Smooth muscle cell (in vitro differentiated cells): ENCODE results near the gene NNAT. TPM values are rescaled to one million over a fixed set of nuclear protein-coding genes. Genes with fewer than 3 reads are reported as not detected.
"Not testable (repeated sequence)": the region's sequence is repeated elsewhere in the genome, so short reads cannot be mapped to it uniquely, and the experiment has no call there.

Source experiments
- DNase-seq: peaks from one replicate; lab custom pipeline; 2025; ENCODE audit not compliant: unreplicated experiment; lab: John Stamatoyannopoulos, UW
- H2AFZ ChIP-seq: fragments of 200-600 bp; sonication (generic); 2 replicates; pipeline ENCODE4 v1.6.0; 2016; ENCODE audit warnings: antibody characterized with exemption, low read depth, mild to moderate bottlenecking
- H3F3A ChIP-seq: fragments of 200-600 bp; sonication (generic); 2 replicates; pipeline ENCODE4 v1.6.0; 2017; ENCODE audit warnings: antibody characterized with exemption, low read depth
- H3K27ac ChIP-seq: fragments of 200-600 bp; sonication (generic); 2 replicates; pipeline ENCODE4 v1.5.1; 2016; ENCODE audit warnings: low read depth, mild to moderate bottlenecking
- H3K27me3 ChIP-seq: fragments of 200-600 bp; sonication (generic); 2 replicates; pipeline ENCODE4 v1.6.1; 2016; ENCODE audit warnings: low read depth, mild to moderate bottlenecking
- H3K36me3 ChIP-seq: fragments of 200-600 bp; sonication (generic); 2 replicates; pipeline ENCODE4 v1.5.1; 2016; ENCODE audit warnings: low read depth
- H3K4me1 ChIP-seq: fragments of 200-600 bp; sonication (generic); 2 replicates; pipeline ENCODE4 v1.5.1; 2016; ENCODE audit warnings: low read depth
- H3K4me2 ChIP-seq: fragments of 200-600 bp; sonication (generic); 2 replicates; pipeline ENCODE4 v1.6.0; 2016; ENCODE audit warnings: mild to moderate bottlenecking
- H3K4me3 ChIP-seq: fragments of 200-600 bp; sonication (generic); 2 replicates; pipeline ENCODE4 v1.5.1; 2016; ENCODE audit warnings: mild to moderate bottlenecking
- H3K79me2 ChIP-seq: fragments of 200-600 bp; sonication (generic); 2 replicates; pipeline ENCODE4 v1.6.0; 2016; ENCODE audit warnings: low read depth, mild to moderate bottlenecking
- H3K9ac ChIP-seq: fragments of 200-600 bp; sonication (generic); 2 replicates; pipeline ENCODE4 v1.6.0; 2016; ENCODE audit warnings: low read depth
- H3K9me3 ChIP-seq: fragments of 200-600 bp; sonication (generic); replicated peaks from 2 replicates; pipeline ENCODE4 v1.5.1; 2016; ENCODE audit warnings: low read depth
- H4K20me1 ChIP-seq: fragments of 200-600 bp; sonication (generic); 2 replicates; pipeline ENCODE4 v1.6.0; 2016; ENCODE audit warnings: low read depth
- CTCF ChIP-seq: fragments of 200-600 bp; sonication (generic); IDR thresholded peaks from 2 replicates; pipeline ENCODE4 v1.5.1; 2017; ENCODE audit warnings: borderline replicate concordance, mild to moderate bottlenecking, antibody characterized with exemption; ENCODE audit not compliant: insufficient read depth, poor library complexity, severe bottlenecking
- WGBS: methylation state at CpG from one replicate; pipeline ENCODE4 v1.1.7; 2016; ENCODE audit warnings: low lambda C conversion rate; 5-methylcytosine and 5-hydroxymethylcytosine counted together
- polyA plus RNA-seq: library from polyadenylated mRNA; unstranded; fragments of >200 nt; fragmentation: Nextera tagmentation; extraction: Ambion mirVana; gene quantifications from 2 replicates; pipeline ENCODE4 v1.2.1, GENCODE V29; 2016
- total RNA-seq: library from RNA; depleted of rRNA; stranded (reverse); fragments of >200 nt; gene quantifications from 2 replicates; pipeline ENCODE4 v1.2.3, GENCODE V29; 2014

The NNAT gene
- total and polyA plus RNA-seq, 2 experiments from 2014 or later: 0.35 TPM; not detected in 1

- TF ChIP-seq CTCF: no peak
Observed at GRCh38 chr20:37545516-37545915, 24.5 kb downstream of the NNAT start.

GRCh38 chr20:37547912-37548311 lies 26.9 kb downstream of the NNAT start:
- H3K4me3 ChIP-seq: no peak overlapping the region
- no peaks in the 10 kb centered on the region for H4K20me1 ChIP-seq
- H2AFZ ChIP-seq: no peak overlapping the region
- TF ChIP-seq CTCF: no peak
- no peaks in the 10 kb centered on the region for H3K4me1 ChIP-seq
- DNase-seq: no peak
- no peaks in the 10 kb centered on the region for H3F3A ChIP-seq
- H3K36me3 ChIP-seq: no peaks in the 10 kb centered on the region
- no peaks in the 10 kb centered on the region for H3K79me2 ChIP-seq
- H3K9me3 ChIP-seq: no peaks in the 10 kb centered on the region
- no peaks in the 10 kb centered on the region for H3K27me3 ChIP-seq
- H3K27ac ChIP-seq: no peak overlapping the region
- no peak overlapping the region for H3K4me2 ChIP-seq
- H3K9ac ChIP-seq: no peak overlapping the region

More at GRCh38 chr20:37545516-37545915, 24.5 kb downstream of the NNAT start:
- H3K36me3 ChIP-seq: no peaks in the 10 kb centered on the region
- no peak overlapping the region for H2AFZ ChIP-seq
- H3K9ac ChIP-seq: no peak overlapping the region
- no peak for DNase-seq
- no peak overlapping the region for H3K4me2 ChIP-seq
- no peaks in the 10 kb centered on the region for H3K9me3 ChIP-seq
- H4K20me1 ChIP-seq: no peaks in the 10 kb centered on the region
- 89% methylated on average over 1 of the region's 1 CpG for WGBS
- no peaks in the 10 kb centered on the region for H3K79me2 ChIP-seq
- H3K4me3 ChIP-seq: no peak overlapping the region
- no peak overlapping the region for H3K27ac ChIP-seq
- H3F3A ChIP-seq: no peaks in the 10 kb centered on the region
- H3K27me3 ChIP-seq: no peaks in the 10 kb centered on the region
- no peaks in the 10 kb centered on the region for H3K4me1 ChIP-seq

GRCh38 chr20:37550101-37550920 lies 29.3 kb downstream of the NNAT start:
- H3K36me3 ChIP-seq, H3K4me3 ChIP-seq, H3K27me3 ChIP-seq, H3K79me2 ChIP-seq, H3K4me2 ChIP-seq, H4K20me1 ChIP-seq, H2AFZ ChIP-seq, H3K27ac ChIP-seq, H3K9ac ChIP-seq, H3K4me1 ChIP-seq, H3F3A ChIP-seq, H3K9me3 ChIP-seq, DNase-seq: not testable (repeated sequence)
- WGBS: 56% methylated on average over 16 of the region's 16 CpGs

- not testable (repeated sequence) for H3K4me3 ChIP-seq, H3K36me3 ChIP-seq, H3K79me2 ChIP-seq, DNase-seq, H3K9ac ChIP-seq, H3K4me2 ChIP-seq, H2AFZ ChIP-seq, H3K9me3 ChIP-seq, H4K20me1 ChIP-seq, H3F3A ChIP-seq, H3K4me1 ChIP-seq, H3K27ac ChIP-seq, H3K27me3 ChIP-seq
- 88% methylated on average over 2 of the region's 2 CpGs for WGBS
Observed at GRCh38 chr20:37551660-37552059, 30.6 kb downstream of the NNAT start.
